GM12891 (cell line): Measurements from ENCODE around the gene TNK2.
"Not testable (repeated sequence)": the region's sequence is repeated elsewhere in the genome, so short reads cannot be mapped to it uniquely, and the experiment has no call there.

Experiments
- DNase-seq: peaks from one replicate; pipeline ENCODE4 v3.0.0; 2011; ENCODE audit warnings: low spot score; ENCODE audit not compliant: insufficient read length
- FAIRE-seq: peaks from 2 replicates; lab custom pipeline; 2011; peaks lifted over from hg19 to GRCh38; lab: Jason Lieb, UNC
- PAX5 ChIP-seq: IDR thresholded peaks from 2 replicates; pipeline ENCODE4 v1.6.1; 2011; ENCODE audit warnings: low read length, moderate library complexity, mild to moderate bottlenecking; ENCODE audit not compliant: insufficient read depth, severe bottlenecking
- POLR2A ChIP-seq: IDR thresholded peaks from 2 replicates; pipeline ENCODE4 v1.6.1; 2011; ENCODE audit warnings: low read depth, low read length, control low read depth
- POLR2AphosphoS5 ChIP-seq: IDR thresholded peaks from 2 replicates; pipeline ENCODE4 v1.6.1; 2011; ENCODE audit warnings: low read depth, low read length, control low read depth
- POU2F2 ChIP-seq: IDR thresholded peaks from 2 replicates; pipeline ENCODE4 v1.6.1; 2011; ENCODE audit warnings: low read depth, mild to moderate bottlenecking, control low read depth, low read length, moderate library complexity
- SPI1 ChIP-seq: IDR thresholded peaks from 2 replicates; pipeline ENCODE4 v1.6.1; 2011; ENCODE audit warnings: low read depth, low read length, control low read depth
- TAF1 ChIP-seq: IDR thresholded peaks from 2 replicates; pipeline ENCODE4 v1.6.1; 2011; ENCODE audit warnings: low read depth, low read length, control low read depth

The TNK2 gene

DNA sequence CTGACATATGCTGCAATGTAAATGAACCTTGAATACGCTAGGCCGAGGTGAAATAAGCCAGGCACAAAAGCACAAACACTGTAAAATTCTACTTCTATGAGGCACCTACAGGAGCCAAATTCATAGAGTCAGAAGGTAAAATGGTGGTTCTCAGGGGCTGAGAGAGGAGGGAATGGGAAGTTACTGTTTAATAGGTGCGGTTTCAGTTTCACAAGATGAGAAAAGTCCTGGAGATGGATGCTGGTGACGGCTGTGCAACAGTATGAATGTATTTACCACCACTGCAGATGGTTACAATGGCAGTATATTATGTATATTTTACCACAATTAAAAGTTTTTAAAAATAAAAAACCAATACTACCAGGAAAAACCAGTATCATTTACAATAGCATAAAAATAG is 4.0 kb downstream of the TNK2 start:
- FAIRE-seq (no peak), DNase-seq (no peak)
- TF ChIP-seq PAX5 = no peak
- no peak for TF ChIP-seq SPI1
- no peak for TF ChIP-seq POLR2A
- no peak for TF ChIP-seq POLR2AphosphoS5
- TF ChIP-seq POU2F2 = no peak
- no peak for TF ChIP-seq TAF1

DNA sequence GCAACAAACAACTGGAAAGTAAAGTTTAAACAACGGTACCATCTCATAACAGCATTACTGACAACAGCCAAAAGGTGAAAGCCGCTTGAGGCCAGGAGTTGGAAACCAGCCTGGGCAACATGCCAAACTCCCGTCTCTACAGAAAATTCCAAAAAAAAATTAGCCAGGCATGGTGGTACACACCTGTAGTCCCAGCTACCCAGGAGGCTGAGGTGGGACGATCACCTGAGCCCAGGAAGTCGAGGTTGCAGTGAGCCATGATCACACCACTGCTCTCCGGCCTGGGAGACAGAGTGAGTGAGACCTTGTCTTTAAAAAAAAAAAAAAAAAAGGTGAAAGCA is 4.4 kb downstream of the TNK2 start:
- TF ChIP-seq POLR2AphosphoS5 (no peak), PAX5 (no peak), POLR2A (no peak), SPI1 (no peak), TAF1 (no peak), POU2F2 (no peak)
- DNase-seq (no peak), FAIRE-seq (no peak)

DNA sequence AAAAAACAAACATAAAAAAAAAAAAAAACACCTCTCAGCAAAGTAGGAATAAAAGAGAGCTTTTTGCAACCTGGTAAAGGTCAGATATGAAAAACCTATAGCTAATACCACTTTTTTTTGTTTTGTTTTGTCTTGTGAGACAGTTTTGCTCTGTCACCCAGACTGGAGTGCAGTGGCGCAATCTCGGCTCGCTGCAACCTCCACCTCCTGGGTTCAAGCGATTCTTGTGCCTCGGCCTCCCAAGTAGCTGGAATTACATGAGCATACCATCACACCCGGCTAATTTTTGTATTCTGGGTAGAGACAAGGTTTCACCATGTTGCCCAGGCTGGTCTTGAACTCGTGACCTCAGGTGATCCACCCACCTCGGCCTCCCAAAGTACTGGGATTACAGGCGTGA is 5.7 kb downstream of the TNK2 start:
- not testable (repeated sequence) for FAIRE-seq, DNase-seq

DNA sequence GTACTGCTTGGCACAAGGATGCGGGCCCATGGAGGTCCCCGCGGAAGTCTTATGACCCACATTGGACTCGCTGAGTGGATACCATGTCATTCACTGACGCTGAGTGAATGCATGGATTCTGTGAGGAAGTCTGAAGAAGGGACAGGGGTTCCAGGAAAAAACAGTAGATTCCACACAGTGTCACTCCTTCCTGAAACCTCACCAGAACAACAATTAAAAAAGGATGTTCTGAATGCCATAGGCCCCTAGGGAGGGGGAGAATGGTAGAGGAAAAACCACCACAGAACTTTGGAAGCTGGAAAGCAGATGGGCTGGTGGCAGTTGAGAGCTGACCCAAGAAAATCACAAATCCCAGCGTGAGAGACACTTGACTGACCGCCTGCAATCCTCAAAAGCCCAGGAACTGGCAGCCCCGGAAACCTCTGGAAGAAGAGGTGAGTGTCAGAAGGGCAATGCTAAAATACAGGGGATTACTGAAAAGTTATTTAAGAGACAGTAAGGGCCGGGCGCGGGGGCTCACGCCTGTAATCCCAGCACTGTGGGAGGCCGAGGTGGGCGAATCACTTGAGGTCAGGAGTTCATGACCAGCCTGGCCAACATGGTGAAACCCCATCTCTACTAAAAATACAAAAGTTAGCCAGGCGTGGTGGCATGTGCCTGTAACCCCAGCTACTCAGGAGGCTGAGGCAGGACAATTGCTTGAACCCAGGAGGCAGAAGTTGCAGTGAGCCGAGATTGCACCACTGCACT is 6.3 kb downstream of the TNK2 start:
- FAIRE-seq, DNase-seq: not testable (repeated sequence)

DNA sequence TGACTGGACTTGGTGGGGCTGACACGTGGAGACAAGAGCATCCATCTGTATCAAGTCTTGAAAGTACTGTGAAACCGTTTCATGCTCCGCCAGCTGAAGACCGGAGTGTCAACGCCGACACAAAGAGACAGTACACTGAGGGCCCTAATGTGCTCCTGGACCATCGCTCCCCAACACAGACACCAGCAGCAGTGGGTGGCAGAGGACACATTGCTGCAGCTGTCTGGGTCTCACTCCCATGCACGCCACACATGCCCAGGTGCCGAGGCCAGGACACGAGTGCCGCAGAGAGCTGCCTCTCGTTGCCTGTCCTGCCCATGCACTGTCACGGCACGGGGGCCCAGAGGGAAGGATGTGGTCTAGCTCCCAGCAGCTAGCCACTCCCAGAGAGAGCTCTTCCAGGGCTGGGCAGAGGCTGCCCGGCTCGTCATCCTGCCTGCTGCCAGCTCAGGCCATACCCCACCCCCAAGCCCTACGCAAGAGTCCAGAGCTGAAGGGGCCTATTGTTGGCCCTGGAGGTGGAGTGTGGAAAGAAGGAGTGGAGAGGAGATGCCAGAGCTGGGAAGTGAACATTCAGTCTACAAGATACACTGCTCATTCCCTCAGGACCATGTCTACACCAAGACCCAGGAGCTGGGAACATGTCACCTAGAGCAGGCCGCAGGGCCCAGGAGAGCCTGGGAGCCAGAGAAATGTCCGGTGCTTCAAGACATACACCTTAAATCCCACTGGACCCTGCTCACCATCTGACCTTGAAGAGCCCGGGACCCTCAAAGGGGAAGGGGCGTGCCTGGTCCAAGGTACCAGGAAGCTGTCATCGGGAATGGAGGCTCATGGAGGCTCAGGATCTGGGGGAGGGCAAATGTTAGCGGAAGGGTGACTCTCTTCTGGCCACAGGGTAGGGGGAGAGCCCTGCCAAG is 7.7 kb downstream of the TNK2 start:
- FAIRE-seq = peak; percentile 87
- TF ChIP-seq POU2F2 (no peak), POLR2A (no peak), SPI1 (no peak)

DNA sequence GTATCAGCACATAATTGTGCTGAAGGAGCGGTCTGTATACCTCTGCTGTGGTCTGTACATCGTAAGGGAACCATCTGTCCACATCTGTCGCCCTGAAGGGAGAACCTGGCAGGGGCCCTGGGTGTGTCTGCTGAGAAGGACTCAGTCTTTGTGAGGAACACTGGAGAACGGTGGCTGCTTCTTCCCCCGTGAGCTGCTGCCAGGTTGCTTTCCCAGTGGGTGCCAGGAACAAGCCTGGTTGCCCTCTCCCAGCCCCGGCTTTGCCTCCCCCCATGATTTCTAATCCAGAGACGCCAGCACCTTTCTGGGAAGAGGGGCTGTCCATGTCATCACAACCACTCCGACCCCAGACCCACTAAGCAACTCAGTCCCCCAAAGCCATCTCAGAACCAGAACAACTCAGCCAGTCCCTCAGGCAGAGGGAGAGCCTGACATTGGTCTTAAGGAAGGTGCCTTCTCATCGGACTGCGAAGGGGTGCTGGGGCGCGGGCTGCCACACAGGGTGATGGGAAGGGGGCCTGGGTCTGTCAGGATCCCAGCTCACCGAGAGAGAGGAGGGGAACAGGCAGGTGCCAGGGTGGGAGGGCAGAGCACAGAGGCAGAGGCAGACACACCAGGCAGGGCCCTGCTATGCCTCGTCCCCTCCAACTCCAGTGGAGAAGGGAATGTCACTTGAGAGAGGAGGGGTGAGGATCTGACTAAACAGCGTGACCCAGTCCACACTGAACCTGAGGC is 8.5 kb downstream of the TNK2 start:
- FAIRE-seq = no peak
- TF ChIP-seq PAX5 (no peak), POLR2AphosphoS5 (no peak), POLR2A (no peak), SPI1 (no peak), TAF1 (no peak), POU2F2 (no peak)

More for the DNA sequence above, 7.7 kb downstream of the TNK2 start:
- DNase-seq = no peak

DNA sequence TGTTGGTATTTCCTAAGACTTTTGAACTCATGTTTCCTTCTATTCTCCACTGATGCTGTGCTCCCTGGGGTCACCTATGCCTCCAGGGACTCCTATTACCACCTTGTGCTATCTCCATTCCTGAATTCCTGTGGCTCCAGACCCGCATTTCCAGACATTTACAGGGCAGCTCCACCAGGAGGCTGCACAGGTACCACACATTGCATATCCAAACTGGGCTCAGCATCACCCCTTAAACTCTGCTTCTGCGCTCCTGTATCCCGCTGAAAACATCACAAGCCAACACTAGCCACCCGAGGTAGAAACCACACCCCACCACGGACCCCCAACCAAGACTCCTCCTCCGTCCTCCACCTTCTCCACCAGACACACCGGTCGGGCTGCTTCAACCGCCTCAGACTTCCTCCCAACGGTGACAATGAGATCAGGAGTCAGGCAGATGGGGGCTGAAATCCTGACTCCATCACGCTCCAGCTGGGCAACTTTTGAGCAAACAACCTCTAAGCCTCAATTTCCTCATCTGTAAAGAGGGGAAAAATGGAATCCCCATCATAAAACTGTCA is 10.4 kb downstream of the TNK2 start:
- TF ChIP-seq SPI1 (no peak), PAX5 (no peak), POLR2AphosphoS5 (no peak), POU2F2 (no peak), POLR2A (no peak)
- DNase-seq = no peak
- no peak for FAIRE-seq

More for the DNA sequence above, 8.5 kb downstream of the TNK2 start:
- no peak for DNase-seq

DNA sequence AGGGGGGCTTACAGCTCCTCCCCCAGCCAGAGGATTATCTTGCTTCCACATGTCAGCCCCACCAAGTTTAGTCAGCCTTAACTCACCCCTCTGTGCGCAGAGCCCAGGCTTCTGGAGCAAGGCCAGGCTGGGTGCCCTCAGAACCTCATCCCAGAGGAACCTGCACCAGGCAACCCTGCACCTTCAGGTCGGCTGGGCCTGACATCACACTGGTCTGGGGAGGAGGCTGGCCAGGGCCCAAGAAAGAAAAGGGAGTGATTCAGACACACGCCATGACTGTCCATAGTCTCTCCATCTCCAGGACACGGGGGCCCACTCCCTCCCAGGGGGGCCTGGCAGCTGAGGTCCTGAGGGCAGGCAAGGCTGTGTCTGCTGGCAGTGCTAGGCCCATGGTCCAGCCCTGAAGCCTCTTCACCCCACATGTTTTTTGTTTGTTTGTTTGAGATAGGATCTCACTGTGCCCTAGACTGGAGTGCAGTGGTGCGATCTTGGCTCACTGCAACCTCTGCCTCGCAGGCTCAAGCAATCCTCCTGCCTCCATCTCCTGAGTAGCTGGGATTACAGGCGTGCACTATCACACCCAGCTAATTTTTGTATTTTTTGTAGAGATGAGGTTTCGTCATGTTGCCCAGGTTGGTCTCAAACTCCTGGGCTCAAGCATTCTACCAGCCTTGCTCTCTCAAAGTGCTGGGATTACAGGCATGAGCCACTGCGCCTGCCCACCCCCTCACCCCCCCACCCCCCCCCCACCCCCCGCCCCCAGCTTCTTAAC is 11.1 kb downstream of the TNK2 start:
- FAIRE-seq (no peak), DNase-seq (no peak)
- TF ChIP-seq POU2F2 (no peak), POLR2A (no peak), POLR2AphosphoS5 (no peak), PAX5 (no peak)

DNA sequence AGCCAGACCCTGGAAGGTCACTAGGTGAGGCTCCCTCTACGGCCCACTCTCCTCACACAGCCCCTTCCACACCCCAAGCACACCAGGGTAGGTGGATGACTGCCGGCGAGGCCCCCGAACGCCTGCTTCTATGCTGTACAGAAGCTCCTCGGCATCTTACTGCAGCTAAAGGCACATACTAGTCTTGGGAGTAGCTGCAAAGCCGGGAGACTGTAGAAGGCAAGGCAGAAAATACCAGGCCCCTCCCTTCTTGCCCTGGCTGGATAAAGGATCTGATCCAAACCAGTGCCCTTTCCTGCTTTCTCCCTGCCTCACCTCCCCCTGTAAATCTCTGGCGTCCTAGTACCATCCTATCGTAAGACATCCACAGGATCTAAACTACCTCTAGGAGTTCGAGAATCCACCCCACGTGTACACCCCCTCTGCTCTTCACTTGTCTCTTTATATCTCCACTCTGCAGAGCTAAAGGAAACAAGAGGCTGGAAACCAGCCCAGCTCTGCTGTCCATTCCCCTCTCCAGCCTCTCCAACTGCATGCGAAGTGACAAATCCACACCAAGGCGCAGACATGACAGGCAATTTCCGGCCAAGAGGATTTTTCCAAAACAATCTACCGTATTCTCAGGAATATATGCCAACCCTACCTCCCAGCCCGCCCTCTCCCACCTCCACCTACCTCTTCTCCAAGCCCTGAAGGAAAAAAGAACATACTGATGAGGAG is 11.8 kb downstream of the TNK2 start:
- no peak for TF ChIP-seq POLR2AphosphoS5
- TF ChIP-seq TAF1 = no peak
- TF ChIP-seq POU2F2 = no peak
- TF ChIP-seq SPI1 = no peak
- no peak for TF ChIP-seq PAX5
- TF ChIP-seq POLR2A = no peak
- DNase-seq (no peak), FAIRE-seq (no peak)
